AG04450 (cell line): ENCODE results near the gene ARSA. TPM values are rescaled to one million over a fixed set of nuclear protein-coding genes. Genes with fewer than 3 reads are reported as not detected.

Experiments used
- CTCF ChIA-PET: fragments of 300-600, 350-600 bp; formaldehyde crosslinking; extraction: SDS; loops from one replicate; lab custom pipeline; 2022; ENCODE audit warnings: antibody characterized with exemption, inconsistent platforms; lab: Charles Lee
- POLR2A ChIA-PET: fragments of 350-600 bp; formaldehyde crosslinking; extraction: SDS; loops from one replicate; lab custom pipeline; 2021; ENCODE audit warnings: antibody characterized with exemption, inconsistent platforms; lab: Yijun Ruan, JAX
- DNase-seq: peaks from one replicate; pipeline ENCODE4 v3.0.0-alpha.2; 2011; ENCODE audit warnings: low read depth, low spot score
- H3K27ac ChIP-seq: one replicate; pipeline ENCODE4 v1.5.1; 2012; ENCODE audit warnings: low read depth, low read length, control low read depth
- H3K27me3 ChIP-seq: one replicate; pipeline ENCODE4 v1.6.0; 2012; ENCODE audit warnings: low read length; ENCODE audit not compliant: control insufficient read depth, insufficient read depth
- H3K4me3 ChIP-seq: 2 replicates; pipeline ENCODE4 v1.5.1; 2011; ENCODE audit warnings: mild to moderate bottlenecking, low read depth, low read length, control low read depth
- H3K9me3 ChIP-seq: 2 replicates; pipeline ENCODE4 v1.5.1; 2012; ENCODE audit warnings: low read length; ENCODE audit not compliant: control insufficient read depth, insufficient read depth
- CTCF ChIP-seq: IDR thresholded peaks from 2 replicates; pipeline ENCODE4 v1.5.1; 2011; ENCODE audit warnings: low read depth, low read length, control low read depth, inconsistent platforms
- polyA plus RNA-seq: library from polyadenylated mRNA; depleted of rRNA; stranded (reverse); fragments of >200 nt; gene quantifications from 2 replicates; pipeline ENCODE4 v1.2.3, GENCODE V29; 2011

Gene ARSA
- polyA plus RNA-seq, 1 experiment: 14.3 TPM

- Histone ChIP-seq H3K27me3 (peaks cover 60% of the 10 kb centered on the region), H3K9me3 (no peaks in the 10 kb centered on the region; the same call in 1 of the 2 replicates), H3K4me3 (no peak overlapping the region), H3K27ac (no peak overlapping the region)
- ChIA-PET CTCF (no interaction called here), POLR2A (no interaction called here)
- no peak for TF ChIP-seq CTCF
- DNase-seq: no peak
Observed at GRCh38 chr22:50602338-50602700, 25.6 kb downstream of the ARSA start.

DNA sequence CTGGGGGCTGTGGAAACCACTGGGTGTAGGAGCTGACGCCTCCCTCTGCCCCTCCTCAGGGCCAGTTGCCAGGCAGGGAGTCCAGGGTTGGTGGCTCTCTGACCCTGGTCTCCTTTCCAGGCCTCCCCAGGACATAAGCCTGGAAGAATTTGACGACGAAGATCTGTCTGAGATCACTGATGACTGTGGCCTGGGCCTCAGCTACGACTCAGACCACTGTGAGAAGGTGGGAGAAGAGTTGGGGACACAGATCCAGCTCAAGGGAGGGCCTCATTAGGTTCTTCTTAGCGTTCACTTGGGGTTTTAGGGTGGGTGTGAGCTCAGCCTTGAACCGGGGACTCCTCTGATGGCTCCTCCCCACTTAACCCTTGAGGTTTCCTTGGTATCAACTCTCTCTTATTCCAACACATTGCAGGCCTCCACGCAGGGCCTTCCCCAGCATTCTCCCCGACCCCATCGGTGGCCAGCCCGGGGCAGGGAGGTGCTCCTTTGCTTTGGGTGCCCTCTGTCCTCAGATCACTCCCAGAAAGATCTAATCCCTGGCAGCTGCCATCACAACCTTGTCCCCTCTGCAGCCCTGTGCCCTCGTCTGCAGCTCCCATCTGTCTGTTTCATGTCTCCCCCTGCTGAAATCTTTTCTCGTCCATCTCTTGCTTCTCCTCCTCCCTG is 26.1 kb downstream of the ARSA start:
- peaks cover 59% of the 10 kb centered on the region for H3K27me3 ChIP-seq
- POLR2A ChIA-PET: no interaction called here

GRCh38 chr22:50600967-50601668 is 26.8 kb downstream of the ARSA start:
- Histone ChIP-seq H3K4me3 (no peak overlapping the region), H3K27me3 (peaks cover 54% of the 10 kb centered on the region), H3K9me3 (no peaks in the 10 kb centered on the region; the same call in 1 of the 2 replicates), H3K27ac (no peak overlapping the region)
- TF ChIP-seq CTCF: no peak
- DNase-seq: no peak
- POLR2A ChIA-PET: no interaction called here
- CTCF ChIA-PET: no interaction called here

More for the DNA sequence above, 26.1 kb downstream of the ARSA start:
- TF ChIP-seq CTCF: no peak
- Histone ChIP-seq H3K4me3 (no peak overlapping the region), H3K9me3 (no peaks in the 10 kb centered on the region; the same call in 1 of the 2 replicates), H3K27ac (no peak overlapping the region)
- no peak for DNase-seq
- CTCF ChIA-PET: no interaction called here

DNA sequence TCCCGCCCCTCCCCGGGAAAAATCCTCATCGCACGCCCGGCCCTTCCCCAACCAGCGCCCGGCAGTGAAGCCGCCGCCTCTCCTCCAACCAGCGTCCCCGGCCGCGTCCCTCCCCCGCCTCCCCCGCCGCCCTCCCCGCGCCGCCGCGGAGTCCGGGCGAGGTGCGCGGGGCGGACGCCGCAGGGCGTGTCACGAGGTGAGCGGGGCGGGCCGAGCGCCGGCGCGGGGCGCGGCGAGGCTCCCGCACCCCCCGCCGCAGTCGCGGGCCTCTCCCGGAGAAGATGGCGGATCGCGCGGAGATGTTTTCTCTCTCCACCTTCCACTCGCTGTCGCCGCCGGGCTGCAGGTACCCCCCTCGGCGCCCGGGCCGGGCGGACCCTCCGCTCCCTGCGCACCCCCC is 27.4 kb downstream of the ARSA start, which contains the start of gene MAPK8IP2:
TSS of gene MAPK8IP2 (plus strand) at position 256 of the 400 bp plus-strand sequence. CDS start at position 282, 26 bp downstream.
- DNase-seq: no peak
- CTCF ChIA-PET: no interaction called here
- Histone ChIP-seq H3K4me3 (peak within 1 kb of the TSS; percentile 22; the same call in 1 of the 2 replicates), H3K9me3 (no peaks in the 10 kb centered on the region; the same call in 1 of the 2 replicates), H3K27ac (no peak within 1 kb of the TSS), H3K27me3 (peaks cover 51% of the 10 kb centered on the region)
- no peak for TF ChIP-seq CTCF
- POLR2A ChIA-PET: no interaction called here
